Coronary artery (tissue), 2 donors: Measurements from ENCODE around the gene ABCD3.
"Not testable (repeated sequence)": the region's sequence is repeated elsewhere in the genome, so short reads cannot be mapped to it uniquely, and the experiment has no call there.

Experiments used
- DNase-seq: peaks from one replicate; pipeline ENCODE4 v3.0.0-alpha.2; 2017; ENCODE audit warnings: low spot score
- H3K27ac ChIP-seq, 2 donors: fragments of 200-600 bp; sonication (generic); one replicate each; pipeline ENCODE4 v1.5.1; 2016 to 2019
- H3K4me3 ChIP-seq: fragments of 200-600 bp; sonication (generic); 2 replicates; pipeline ENCODE4 v1.5.1; 2016; ENCODE audit warnings: mild to moderate bottlenecking, moderate library complexity
- TF ChIP-seq, protein P1 (sequence below): fragments of 200-600 bp; sonication (generic); IDR thresholded peaks from one replicate; pipeline ENCODE4 v1.5.1; 2019; ENCODE audit warnings: antibody characterized with exemption

The ABCD3 gene

GRCh38 chr1:94433866-94434265 is 15.7 kb downstream of the ABCD3 start:
- no peak for DNase-seq
- H3K4me3 ChIP-seq: no peak overlapping the region
- TF ChIP-seq, protein P1, sequence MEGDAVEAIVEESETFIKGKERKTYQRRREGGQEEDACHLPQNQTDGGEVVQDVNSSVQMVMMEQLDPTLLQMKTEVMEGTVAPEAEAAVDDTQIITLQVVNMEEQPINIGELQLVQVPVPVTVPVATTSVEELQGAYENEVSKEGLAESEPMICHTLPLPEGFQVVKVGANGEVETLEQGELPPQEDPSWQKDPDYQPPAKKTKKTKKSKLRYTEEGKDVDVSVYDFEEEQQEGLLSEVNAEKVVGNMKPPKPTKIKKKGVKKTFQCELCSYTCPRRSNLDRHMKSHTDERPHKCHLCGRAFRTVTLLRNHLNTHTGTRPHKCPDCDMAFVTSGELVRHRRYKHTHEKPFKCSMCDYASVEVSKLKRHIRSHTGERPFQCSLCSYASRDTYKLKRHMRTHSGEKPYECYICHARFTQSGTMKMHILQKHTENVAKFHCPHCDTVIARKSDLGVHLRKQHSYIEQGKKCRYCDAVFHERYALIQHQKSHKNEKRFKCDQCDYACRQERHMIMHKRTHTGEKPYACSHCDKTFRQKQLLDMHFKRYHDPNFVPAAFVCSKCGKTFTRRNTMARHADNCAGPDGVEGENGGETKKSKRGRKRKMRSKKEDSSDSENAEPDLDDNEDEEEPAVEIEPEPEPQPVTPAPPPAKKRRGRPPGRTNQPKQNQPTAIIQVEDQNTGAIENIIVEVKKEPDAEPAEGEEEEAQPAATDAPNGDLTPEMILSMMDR: no peak
- H3K27ac ChIP-seq: no peak overlapping the region

DNA sequence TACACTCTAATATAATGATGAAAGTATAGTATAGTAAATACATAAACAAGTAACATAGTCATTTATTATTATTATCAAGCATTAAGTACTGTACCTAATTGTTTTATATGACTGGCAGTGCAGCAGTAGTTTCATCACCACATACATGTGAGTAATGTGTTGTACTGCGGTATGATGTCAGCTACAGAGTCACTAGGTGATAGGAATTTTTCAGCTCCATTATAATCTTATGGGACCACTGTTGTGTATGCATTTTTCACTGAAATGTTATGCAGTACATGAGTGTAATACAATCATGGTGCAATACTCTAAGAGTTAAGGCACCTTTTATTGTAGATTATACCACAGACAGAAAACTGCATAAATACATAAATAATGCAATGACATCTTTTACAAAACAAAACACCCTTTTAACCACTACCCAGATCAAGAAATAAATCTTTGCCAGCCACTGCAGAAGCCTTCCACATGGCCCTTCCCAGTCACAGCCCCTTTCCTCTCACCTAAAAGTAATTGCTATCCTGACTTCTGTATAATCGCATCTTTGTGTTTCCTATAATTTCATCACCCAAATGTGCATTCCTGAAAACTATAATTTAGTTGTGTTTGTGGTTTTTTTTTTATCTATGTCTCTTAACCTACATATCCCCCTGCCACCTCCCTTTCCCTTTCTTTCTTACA is 16.3 kb downstream of the ABCD3 start:
- DNase-seq: no peak

DNA sequence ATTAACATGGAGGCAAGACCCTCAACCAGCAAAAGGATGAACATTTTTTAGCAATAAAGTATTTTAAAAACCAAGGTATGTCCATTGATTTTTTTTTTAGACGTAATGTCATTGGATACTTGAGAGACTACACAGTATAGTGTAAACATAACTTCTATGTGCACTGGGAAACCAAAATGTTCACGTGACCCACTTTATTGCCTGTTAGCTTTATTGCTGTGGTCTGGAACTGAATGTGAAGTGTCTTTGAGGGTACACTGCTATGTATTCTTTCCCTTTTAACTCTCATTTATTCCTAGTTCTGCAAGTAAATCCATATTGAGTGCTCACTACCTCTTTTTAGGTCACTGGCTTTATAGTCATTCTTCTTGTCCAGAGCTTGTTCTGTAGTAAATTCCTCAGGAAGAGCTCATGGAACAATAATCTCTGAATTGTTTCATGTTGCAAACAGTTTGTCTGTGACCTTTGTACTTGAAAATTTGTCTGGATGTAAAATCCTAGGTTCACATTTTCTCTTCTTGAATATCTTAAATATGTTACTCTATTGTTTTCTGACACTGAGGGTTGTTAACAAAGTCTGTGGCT is 20.6 kb downstream of the ABCD3 start:
- no peak overlapping the region for H3K27ac ChIP-seq
- H3K4me3 ChIP-seq: no peak overlapping the region
- no peak for DNase-seq
- TF ChIP-seq, protein P1: no peak

More for the DNA sequence above, 16.3 kb downstream of the ABCD3 start:
- no peak overlapping the region for H3K4me3 ChIP-seq
- TF ChIP-seq, protein P1: no peak
- no peak overlapping the region for H3K27ac ChIP-seq

- Histone ChIP-seq H3K4me3 (no peak overlapping the region), H3K27ac (no peak overlapping the region)
- no peak for DNase-seq
- TF ChIP-seq, protein P1: no peak
Observed at GRCh38 chr1:94440088-94440487, 21.9 kb downstream of the ABCD3 start.

GRCh38 chr1:94443067-94443466 is 24.9 kb downstream of the ABCD3 start:
- not testable (repeated sequence) for DNase-seq, H3K4me3 ChIP-seq, H3K27ac ChIP-seq

DNA sequence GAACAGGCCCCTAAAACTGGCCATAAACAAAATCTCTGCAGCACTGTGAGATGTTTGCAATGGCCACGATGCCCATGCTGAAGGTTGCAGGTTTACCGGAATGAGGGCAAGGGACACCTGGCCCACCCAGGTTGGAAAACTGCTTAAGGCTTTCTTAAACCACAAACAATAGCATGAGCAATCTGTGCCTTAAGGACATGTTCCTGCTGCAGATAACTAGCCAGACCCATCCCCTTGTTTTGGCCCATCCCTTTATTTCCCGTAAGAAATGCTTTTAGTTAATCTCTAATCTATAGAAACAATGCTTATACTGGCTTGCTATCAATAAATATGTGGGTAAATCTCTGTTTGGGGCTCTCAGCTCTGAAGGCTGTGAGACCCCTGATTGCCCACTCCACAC is 26.6 kb downstream of the ABCD3 start:
- not testable (repeated sequence) for DNase-seq, H3K27ac ChIP-seq, H3K4me3 ChIP-seq

DNA sequence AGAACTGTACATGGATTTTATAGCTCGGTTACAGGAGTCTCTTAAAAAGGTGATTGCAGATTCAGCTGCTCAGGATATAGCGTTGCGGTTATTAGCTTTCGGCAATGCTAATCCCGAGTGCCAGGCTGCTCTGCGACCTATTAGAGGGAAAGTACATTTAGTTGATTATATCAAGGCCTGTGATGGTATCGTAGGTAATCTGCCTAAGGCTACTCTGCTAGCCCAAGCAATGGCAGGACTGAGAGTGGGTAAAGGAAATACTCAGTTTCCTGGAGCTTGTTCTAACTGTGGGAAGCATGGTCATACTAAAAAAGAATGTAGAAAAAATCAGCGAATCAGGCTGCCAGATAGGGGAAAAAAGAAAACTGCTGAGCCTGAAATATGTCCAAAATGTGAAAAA is 27.5 kb downstream of the ABCD3 start:
- H3K27ac ChIP-seq, H3K4me3 ChIP-seq, DNase-seq: not testable (repeated sequence)

- not testable (repeated sequence) for H3K27ac ChIP-seq, H3K4me3 ChIP-seq, DNase-seq
Observed at GRCh38 chr1:94446177-94446576, 28.0 kb downstream of the ABCD3 start.

DNA sequence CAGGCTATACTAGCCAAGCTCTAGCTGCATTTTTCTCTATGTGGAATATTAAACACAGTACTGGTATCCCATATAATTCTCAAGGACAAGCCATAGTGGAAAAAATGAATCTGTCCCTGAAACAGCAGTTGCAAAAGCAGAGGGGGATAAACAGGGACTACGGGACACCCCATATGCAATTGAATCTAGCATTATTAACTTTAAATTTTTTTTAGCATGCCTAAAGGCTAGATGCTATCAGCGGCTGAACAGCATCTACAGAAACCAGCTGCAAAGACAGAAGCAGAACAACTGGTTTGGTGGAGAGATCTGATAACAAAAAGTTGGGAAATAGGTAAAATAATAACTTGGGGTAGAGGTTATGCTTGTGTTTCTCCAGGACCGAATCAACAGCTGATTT is 30.6 kb downstream of the ABCD3 start:
- H3K27ac ChIP-seq, DNase-seq, H3K4me3 ChIP-seq: not testable (repeated sequence)

DNA sequence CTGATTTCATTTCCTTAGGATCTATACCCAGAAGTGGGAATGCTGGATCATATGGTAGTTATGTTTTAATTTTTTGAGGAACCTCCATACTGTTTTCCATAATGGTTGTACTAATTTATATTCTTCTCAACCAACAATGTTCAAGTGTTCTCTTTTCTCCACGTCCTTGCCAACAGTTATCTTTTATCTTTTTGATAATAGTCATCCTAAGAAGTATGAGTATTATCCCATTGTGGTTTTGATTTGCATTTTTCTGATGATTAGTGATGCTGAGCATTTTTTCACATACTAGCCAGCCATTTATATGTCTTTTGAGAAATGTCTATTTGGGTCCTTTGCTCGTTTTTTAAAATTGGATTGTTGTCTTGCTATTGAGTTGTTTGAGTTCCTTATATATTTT is 38.5 kb downstream of the ABCD3 start:
- Histone ChIP-seq H3K27ac (no peak overlapping the region), H3K4me3 (no peak overlapping the region)
- TF ChIP-seq, protein P1: no peak
- no peak for DNase-seq
